H9 (cell line): ENCODE measurements around the gene LEMD3. TPM values are rescaled to one million over a fixed set of nuclear protein-coding genes. Genes with fewer than 3 reads are reported as not detected.

Experiments used
- DNase-seq: peaks from one replicate; pipeline ENCODE4 v3.0.0-alpha.2; 2017
- H2AFZ ChIP-seq: one replicate; pipeline ENCODE4 v1.6.1; 2013; ENCODE audit warnings: mild to moderate bottlenecking, low read length, control low read depth, moderate library complexity
- H2AK5ac ChIP-seq: 2 replicates; pipeline ENCODE4 v1.6.1; 2013; ENCODE audit warnings: low read length, control low read depth, mixed read lengths; ENCODE audit not compliant: insufficient read length
- H2BK120ac ChIP-seq: one replicate; pipeline ENCODE4 v1.6.1; 2013; ENCODE audit warnings: low read depth, mild to moderate bottlenecking, low read length, control low read depth, inconsistent platforms; ENCODE audit not compliant: poor library complexity, severe bottlenecking
- H2BK12ac ChIP-seq: 2 replicates; pipeline ENCODE4 v1.6.1; 2013; ENCODE audit warnings: low read length, control low read depth, mixed read lengths, low read depth; ENCODE audit not compliant: insufficient read length
- H2BK15ac ChIP-seq: 2 replicates; pipeline ENCODE4 v1.6.1; 2013; ENCODE audit warnings: low read depth, low read length, control low read depth
- H2BK20ac ChIP-seq: one replicate; pipeline ENCODE4 v1.6.1; 2013; ENCODE audit warnings: low read depth, mild to moderate bottlenecking, low read length, control low read depth, inconsistent platforms; ENCODE audit not compliant: poor library complexity, severe bottlenecking
- H2BK5ac ChIP-seq: 2 replicates; pipeline ENCODE4 v1.6.1; 2013; ENCODE audit warnings: low read length, control low read depth, mixed read lengths; ENCODE audit not compliant: insufficient read length
- H3K14ac ChIP-seq: 2 replicates; pipeline ENCODE4 v1.6.1; 2013; ENCODE audit warnings: low read length, control low read depth; ENCODE audit not compliant: insufficient read depth
- H3K18ac ChIP-seq: 2 replicates; pipeline ENCODE4 v1.6.1; 2013; ENCODE audit warnings: low read depth, mild to moderate bottlenecking, mixed read lengths, low read length, control low read depth; ENCODE audit not compliant: insufficient read length
- H3K23ac ChIP-seq: 2 replicates; pipeline ENCODE4 v1.6.1; 2013; ENCODE audit warnings: low read length, control low read depth, mixed read lengths, low read depth; ENCODE audit not compliant: insufficient read length
- H3K23me2 ChIP-seq: 2 replicates; pipeline ENCODE4 v1.6.1; 2013; ENCODE audit warnings: low read depth, mild to moderate bottlenecking, mixed read lengths, low read length, control low read depth; ENCODE audit not compliant: insufficient read length, poor library complexity, severe bottlenecking
- H3K27ac ChIP-seq: 2 replicates; pipeline ENCODE4 v1.5.1; 2013; ENCODE audit warnings: low read length, control low read depth, mixed read lengths, low read depth; ENCODE audit not compliant: insufficient read length
- H3K27me3 ChIP-seq: 2 replicates; pipeline ENCODE4 v1.6.1; 2013; ENCODE audit warnings: low read length, control low read depth, inconsistent platforms; ENCODE audit not compliant: insufficient read depth
- H3K4ac ChIP-seq: 2 replicates; pipeline ENCODE4 v1.6.1; 2013; ENCODE audit warnings: low read depth, mild to moderate bottlenecking, control low read depth, inconsistent platforms, low read length, moderate library complexity
- H3K4me1 ChIP-seq: 2 replicates; pipeline ENCODE4 v1.6.1; 2013; ENCODE audit warnings: low read length, control low read depth, inconsistent platforms; ENCODE audit not compliant: insufficient read depth
- H3K4me2 ChIP-seq: 2 replicates; pipeline ENCODE4 v1.6.1; 2013; ENCODE audit warnings: low read length, control low read depth, mixed read lengths; ENCODE audit not compliant: insufficient read length, insufficient read depth
- H3K56ac ChIP-seq: 2 replicates; pipeline ENCODE4 v1.6.1; 2013; ENCODE audit warnings: low read depth, mild to moderate bottlenecking, mixed read lengths, low read length, control low read depth; ENCODE audit not compliant: insufficient read length
- H3K79me1 ChIP-seq: 2 replicates; pipeline ENCODE4 v1.6.1; 2013; ENCODE audit warnings: low read depth, mild to moderate bottlenecking, moderate library complexity, low read length, control low read depth, inconsistent platforms; ENCODE audit not compliant: insufficient read depth, poor library complexity, severe bottlenecking
- H3K79me2 ChIP-seq: 2 replicates; pipeline ENCODE4 v1.6.1; 2013; ENCODE audit warnings: low read length, control low read depth, inconsistent platforms; ENCODE audit not compliant: insufficient read depth
- H3K9ac ChIP-seq: 2 replicates; pipeline ENCODE4 v1.6.1; 2013; ENCODE audit warnings: low read length, control low read depth, mixed read lengths; ENCODE audit not compliant: insufficient read length; ENCODE audit errors: extremely low read depth
- H3K9me3 ChIP-seq: one replicate; pipeline ENCODE4 v1.6.1; 2013; ENCODE audit warnings: low read depth, low read length, inconsistent platforms; ENCODE audit not compliant: control insufficient read depth
- H3T11ph ChIP-seq: one replicate; pipeline ENCODE4 v1.6.1; 2013; ENCODE audit warnings: mild to moderate bottlenecking, low read length, control low read depth, inconsistent platforms
- H4K20me1 ChIP-seq: one replicate; pipeline ENCODE4 v1.6.1; 2013; ENCODE audit not compliant: control insufficient read depth, insufficient read length, insufficient read depth
- H4K5ac ChIP-seq: 2 replicates; pipeline ENCODE4 v1.6.1; 2013; ENCODE audit warnings: low read depth, mild to moderate bottlenecking, mixed read lengths, low read length, control low read depth; ENCODE audit not compliant: insufficient read length
- H4K8ac ChIP-seq: replicated peaks from 2 replicates; pipeline ENCODE4 v1.6.1; 2013; ENCODE audit warnings: low read length, control low read depth, mixed read lengths, low read depth; ENCODE audit not compliant: insufficient read length
- H4K91ac ChIP-seq: 2 replicates; pipeline ENCODE4 v1.6.1; 2013; ENCODE audit warnings: low read depth, mild to moderate bottlenecking, moderate library complexity, mixed read lengths, low read length, control low read depth; ENCODE audit not compliant: insufficient read length
- H3K27ac Mint-ChIP-seq, 3 experiments: 2 replicates in 2 of 3; 3 replicates in 1 of 3; pipeline ENCODE4 v1.8.0; 2020 to 2021; ENCODE audit warnings: mixed read lengths in 3 of 3, mild to moderate bottlenecking in 1 of 3, moderate library complexity in 1 of 3
- H3K27me3 Mint-ChIP-seq: 2 replicates; pipeline ENCODE4 v1.8.0; 2021; ENCODE audit warnings: low read depth, mild to moderate bottlenecking, moderate library complexity, mixed read lengths
- H3K36me3 Mint-ChIP-seq, 3 experiments: 2 replicates in 2 of 3; 3 replicates in 1 of 3; pipeline ENCODE4 v1.8.0; 2020 to 2021; ENCODE audit warnings: low read depth in 3 of 3, mixed read lengths in 3 of 3; ENCODE audit not compliant: insufficient read depth in 1 of 3
- H3K4me1 Mint-ChIP-seq, 2 experiments: 2 replicates each; pipeline ENCODE4 v1.8.0; 2020; ENCODE audit warnings: mixed read lengths in 2 of 2
- H3K4me3 Mint-ChIP-seq, 2 experiments: 2 replicates in 1 of 2; 3 replicates in 1 of 2; pipeline ENCODE4 v1.8.0; 2020 to 2021; ENCODE audit warnings: mild to moderate bottlenecking in 2 of 2, mixed read lengths in 2 of 2, moderate library complexity in 1 of 2
- H3K9me3 Mint-ChIP-seq, 2 experiments: 2 replicates in 1 of 2; 3 replicates in 1 of 2; pipeline ENCODE4 v1.8.0; 2020; ENCODE audit warnings: mild to moderate bottlenecking in 2 of 2, mixed read lengths in 2 of 2, moderate library complexity in 1 of 2
- CTCF ChIP-seq: fragments of 200-600 bp; sonication (generic); conservative IDR thresholded peaks from 3 replicates; pipeline ENCODE4 v1.8.0; 2021; ENCODE audit warnings: antibody characterized with exemption, mild to moderate bottlenecking
- whole genome bisulfite sequencing: extraction: QIAGEN DNeasy Blood & Tissue Kit; methylation state at CpG from one replicate; pipeline ENCODE4 v1.1.7; 2013; ENCODE audit warnings: missing lambda C conversion rate, low lambda C conversion rate, mixed read lengths; ENCODE audit not compliant: insufficient read length; ENCODE audit errors: extremely low coverage; 5-methylcytosine and 5-hydroxymethylcytosine counted together
- total RNA-seq: library from RNA; stranded (reverse); gene quantifications from 2 replicates; pipeline ENCODE4 v1.2.1, GENCODE V29; 2021

The LEMD3 gene
- total RNA-seq, 1 experiment from 2014 or later, result 38.1 TPM

GRCh38 chr12:65147312-65147905 lies 22.0 kb upstream of the LEMD3 start:
- Mint-ChIP-seq H3K27ac (no peak overlapping the region), H3K4me3 (no peak overlapping the region), H3K27me3 (peaks cover 3% of the 10 kb centered on the region; the same call in 1 of the 2 replicates), H3K9me3 (no peaks in the 10 kb centered on the region), H3K4me1 (no peaks in the 10 kb centered on the region; a peak in 1 of 4 replicates), H3K36me3 (no peaks in the 10 kb centered on the region)
- Histone ChIP-seq H2BK5ac (no peak overlapping the region), H3T11ph (no peak overlapping the region), H3K18ac (no peak overlapping the region), H4K8ac (no peak overlapping the region), H2AK5ac (no peak overlapping the region), H2BK120ac (no peak overlapping the region), H2AFZ (no peak overlapping the region), H4K91ac (no peak overlapping the region), H3K23ac (no peak overlapping the region), H3K4me1 (no peaks in the 10 kb centered on the region), H4K5ac (no peak overlapping the region), H3K4me2 (no peak overlapping the region), H2BK12ac (no peak overlapping the region), H3K79me2 (no peaks in the 10 kb centered on the region), H3K9ac (no peak overlapping the region), H2BK20ac (no peak overlapping the region), H3K56ac (no peak overlapping the region), H3K27me3 (no peaks in the 10 kb centered on the region), H3K9me3 (no peaks in the 10 kb centered on the region), H3K4ac (no peak overlapping the region), H3K23me2 (no peaks in the 10 kb centered on the region), H3K14ac (no peak overlapping the region), H3K79me1 (no peaks in the 10 kb centered on the region), H4K20me1 (no peaks in the 10 kb centered on the region), H2BK15ac (no peak overlapping the region), H3K27ac (no peak overlapping the region)
- TF ChIP-seq CTCF, result no peak
- no CpG with 5 or more reads among the region's 2 CpGs for WGBS
- DNase-seq, result no peak
